CD4-positive, alpha-beta T cell (primary cell): ENCODE data around the gene LIN37. TPM values are rescaled to one million over a fixed set of nuclear protein-coding genes. Genes with fewer than 3 reads are reported as not detected.
"Not testable (repeated sequence)": the region's sequence is repeated elsewhere in the genome, so short reads cannot be mapped to it uniquely, and the experiment has no call there.

ENCODE experiments used
- ATAC-seq: fragments of 200-7000 bp; cut with Tn5 transposase; one replicate; pipeline ENCODE4 v1.10.0; 2022; ENCODE audit warnings: mild to moderate bottlenecking; ENCODE audit not compliant: poor library complexity
- CTCF ChIA-PET: fragments of 350-600 bp; sonication (Branson Sonifier 250); formaldehyde crosslinking; loops from one replicate; lab custom pipeline; 2021; ENCODE audit warnings: antibody characterized with exemption, inconsistent platforms; lab: Charles Lee
- POLR2A ChIA-PET: fragments of 350-600 bp; sonication (Branson Sonifier 250); formaldehyde crosslinking; loops from one replicate; lab custom pipeline; 2021; ENCODE audit warnings: antibody characterized with exemption, inconsistent platforms; lab: Charles Lee
- DNase-seq, 14 experiments: peaks; one replicate each; pipeline ENCODE4 v3.0.0-alpha.2; 2013 to 2020; ENCODE audit warnings: mixed read lengths in 2 of 14
- H3K27ac ChIP-seq, 2 donors: one replicate each; pipeline versions ENCODE4 v1.5.1 to v1.7.0; 2013; ENCODE audit warnings: low read length in 2 of 2, low read depth in 1 of 2, mild to moderate bottlenecking in 1 of 2
- H3K27me3 ChIP-seq, 2 experiments: 1 replicate in 1 of 2; 2 replicates in 1 of 2; pipeline versions ENCODE4 v1.6.1 to v1.7.0; 2013; ENCODE audit warnings: low read length in 2 of 2, control low read depth in 1 of 2, mild to moderate bottlenecking in 1 of 2, moderate library complexity in 1 of 2; ENCODE audit not compliant: insufficient read depth in 2 of 2, control insufficient read depth in 1 of 2
- H3K36me3 ChIP-seq: one replicate; pipeline ENCODE4 v1.6.1; 2013; ENCODE audit warnings: low read length, control low read depth; ENCODE audit not compliant: insufficient read depth
- H3K4me1 ChIP-seq: one replicate; pipeline ENCODE4 v1.6.1; 2013; ENCODE audit warnings: low read length, control low read depth; ENCODE audit not compliant: insufficient read depth
- H3K4me3 ChIP-seq: one replicate; pipeline ENCODE4 v1.5.1; 2013; ENCODE audit warnings: mild to moderate bottlenecking, low read length, moderate library complexity
- H3K9me3 ChIP-seq, 2 experiments: 1 replicate in 1 of 2; 2 replicates in 1 of 2; pipeline versions ENCODE4 v1.6.1 to v1.7.0; 2013; ENCODE audit warnings: low read length in 2 of 2, mild to moderate bottlenecking in 2 of 2, control low read depth in 1 of 2, moderate library complexity in 1 of 2; ENCODE audit not compliant: control insufficient read depth in 1 of 2, insufficient read depth in 1 of 2
- H3K27ac Mint-ChIP-seq: one replicate; pipeline ENCODE4 v1.8.0; 2020; ENCODE audit warnings: mixed read lengths
- H3K27me3 Mint-ChIP-seq: one replicate; pipeline ENCODE4 v1.8.0; 2021; ENCODE audit warnings: mixed read lengths
- H3K36me3 Mint-ChIP-seq: one replicate; pipeline ENCODE4 v1.8.0; 2021; ENCODE audit warnings: low read depth, mixed read lengths
- H3K4me1 Mint-ChIP-seq: one replicate; pipeline ENCODE4 v1.8.0; 2021; ENCODE audit warnings: low read depth, mixed read lengths
- H3K4me3 Mint-ChIP-seq: one replicate; pipeline ENCODE4 v1.8.0; 2020; ENCODE audit warnings: mild to moderate bottlenecking, mixed read lengths
- H3K9me3 Mint-ChIP-seq: one replicate; pipeline ENCODE4 v1.8.0; 2020; ENCODE audit warnings: mixed read lengths
- CTCF ChIP-seq: fragments of 200-600 bp; IDR thresholded peaks from one replicate; pipeline ENCODE4 v1.8.0; 2022; ENCODE audit warnings: antibody characterized with exemption, mild to moderate bottlenecking
- intact Hi-C, 2 experiments: fragments of 100-400 bp; cut with DNase I in 1 of 2; cut with micrococcal nuclease in 1 of 2; formaldehyde crosslinking; loops; one replicate each; pipeline versions ENCODE4 v1.15.1 to v1.9.0; 2023 to 2025; cut with DNase I, micrococcal nuclease
- total RNA-seq, 174 experiments: library from RNA in 2 of 174; stranded (reverse) in 2 of 174; gene quantifications; one replicate each; pipeline ENCODE4 v1.2.3 and lab custom pipeline; 2021 to 2026

LIN37 gene
- total RNA-seq, 2 experiments from 2014 or later, result 4.8 to 6.0 TPM

GRCh38 chr19:35767288-35768081, 19.1 kb downstream of the LIN37 start:
- CTCF ChIA-PET, result no interaction called here
- Mint-ChIP-seq H3K4me1 (no peaks in the 10 kb centered on the region), H3K4me3 (no peak overlapping the region), H3K27me3 (no peaks in the 10 kb centered on the region), H3K9me3 (no peaks in the 10 kb centered on the region), H3K36me3 (peaks cover 22% of the 10 kb centered on the region), H3K27ac (no peak overlapping the region)
- POLR2A ChIA-PET, result no interaction called here
- H3K36me3 ChIP-seq, result peaks cover 28% of the 10 kb centered on the region
- no peak overlapping the region for H3K27ac ChIP-seq
- DNase-seq (no peak), ATAC-seq (no peak)
- H3K4me3 ChIP-seq, result no peak overlapping the region
- H3K9me3 ChIP-seq, result no peaks in the 10 kb centered on the region
- H3K4me1 ChIP-seq, result no peaks in the 10 kb centered on the region
- intact Hi-C loops, result no loop called here
- TF ChIP-seq CTCF, result no peak
- H3K27me3 ChIP-seq, result no peaks in the 10 kb centered on the region

DNA sequence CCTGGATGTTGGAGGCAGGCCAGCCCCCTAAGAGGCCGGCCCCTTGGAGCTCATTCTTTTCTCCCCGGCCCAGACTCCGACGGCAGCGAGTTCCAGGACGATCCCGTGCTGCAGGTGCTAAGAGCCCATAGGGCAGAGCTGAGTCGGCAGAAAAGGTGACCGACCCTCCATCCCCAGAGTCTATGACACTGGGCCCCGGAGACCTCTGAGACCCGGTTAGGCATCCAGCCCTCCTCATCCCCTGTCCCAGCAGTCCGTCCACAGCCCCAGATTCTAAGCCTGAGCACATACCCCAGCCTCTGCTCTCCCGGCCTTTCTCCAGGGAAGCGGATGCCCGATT, 19.7 kb downstream of the LIN37 start:
- H3K4me1 ChIP-seq, result no peaks in the 10 kb centered on the region
- H3K27me3 Mint-ChIP-seq, result no peaks in the 10 kb centered on the region
- H3K27ac Mint-ChIP-seq, result no peak overlapping the region
- H3K9me3 Mint-ChIP-seq, result no peaks in the 10 kb centered on the region
- H3K9me3 ChIP-seq, result no peaks in the 10 kb centered on the region
- no peaks in the 10 kb centered on the region for H3K4me1 Mint-ChIP-seq
- no peak overlapping the region for H3K4me3 Mint-ChIP-seq
- ATAC-seq (no peak), DNase-seq (no peak)
- no peaks in the 10 kb centered on the region for H3K27me3 ChIP-seq
- H3K36me3 Mint-ChIP-seq, result peaks cover 22% of the 10 kb centered on the region
- no peak overlapping the region for H3K27ac ChIP-seq
- intact Hi-C loops, result no loop called here
- peaks cover 26% of the 10 kb centered on the region for H3K36me3 ChIP-seq
- CTCF ChIA-PET, result no interaction called here
- TF ChIP-seq CTCF, result no peak
- POLR2A ChIA-PET, result no interaction called here
- H3K4me3 ChIP-seq, result no peak overlapping the region

DNA sequence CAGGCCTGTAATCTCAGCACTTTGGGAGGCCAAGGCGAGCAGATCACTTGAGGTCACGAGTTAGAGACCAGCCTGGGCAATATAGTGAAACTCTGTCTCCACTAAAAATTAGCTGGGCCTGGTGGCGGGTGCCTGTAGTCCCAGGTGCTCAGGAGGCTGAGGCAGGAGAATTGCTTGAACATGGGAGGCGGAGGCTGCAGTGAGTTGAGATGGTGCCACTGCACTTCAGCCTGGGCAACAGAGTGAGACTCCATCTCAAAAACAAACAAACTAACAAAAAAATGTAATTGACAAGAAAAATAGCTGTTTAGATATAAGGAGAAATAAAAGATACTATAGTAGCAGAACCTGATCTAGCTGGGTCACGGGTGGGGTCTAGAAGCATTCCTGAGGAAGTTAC, 24.0 kb downstream of the LIN37 start:
- H3K36me3 ChIP-seq, H3K4me3 ChIP-seq, H3K9me3 ChIP-seq, H3K9me3 Mint-ChIP-seq, H3K4me3 Mint-ChIP-seq, ATAC-seq, H3K36me3 Mint-ChIP-seq, H3K27me3 ChIP-seq, CTCF ChIA-PET, H3K27ac ChIP-seq, H3K27me3 Mint-ChIP-seq, H3K27ac Mint-ChIP-seq, DNase-seq: not testable (repeated sequence)
- POLR2A ChIA-PET, result interaction anchor here (1.7 kb wide), 1 partner anchor 12 kb away, joined by 3 read pairs; no protein-coding TSS in a partner anchor
- H3K4me1 Mint-ChIP-seq, result peaks cover 24% of the 10 kb centered on the region
- intact Hi-C loops, result loop anchor here in 1 of 2 experiments (10.0 kb wide), 1 partner anchor 162 kb away; the partner anchor contains the start of gene LRFN3
- peaks cover 21% of the 10 kb centered on the region for H3K4me1 ChIP-seq
